DND-41 (cell line): ENCODE measurements around the gene TLDC2.

Experiments
- CTCF ChIP-seq: IDR thresholded peaks from 2 replicates; pipeline ENCODE4 v1.5.1; 2012; ENCODE audit warnings: borderline replicate concordance, low read length, moderate library complexity, mild to moderate bottlenecking; ENCODE audit not compliant: poor library complexity, severe bottlenecking; ENCODE audit errors: extremely low read depth
- EZH2 ChIP-seq: IDR thresholded peaks from 3 replicates; pipeline ENCODE4 v1.6.1; 2012; ENCODE audit warnings: borderline replicate concordance, low read depth, mild to moderate bottlenecking, moderate library complexity, low read length, inconsistent platforms; ENCODE audit not compliant: severe bottlenecking

DNA sequence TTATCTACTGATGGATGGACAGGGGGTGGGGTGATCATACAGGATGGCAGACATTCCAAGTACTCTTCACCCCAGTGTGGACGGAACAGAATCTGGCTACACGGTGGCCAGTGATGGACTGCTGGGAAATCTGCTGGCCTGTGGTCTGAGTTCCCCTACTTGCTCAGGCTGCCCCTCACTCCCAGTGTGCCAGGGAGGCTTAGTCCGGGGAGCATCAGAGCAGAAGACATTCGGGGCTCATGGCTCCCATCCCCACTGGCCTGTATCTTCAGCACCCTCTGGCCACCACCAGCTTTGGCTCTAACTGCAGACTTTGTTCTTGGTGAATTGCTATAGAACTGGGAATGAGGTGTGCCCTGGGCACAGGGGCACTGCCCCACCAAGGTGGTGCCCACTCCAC lies 15.3 kb downstream of the TLDC2 start:
- no peak for TF ChIP-seq EZH2
- TF ChIP-seq CTCF, result no peak
